Stimulated activated CD4-positive, alpha-beta T cell treated with anti-CD3 and anti-CD28 coated beads, Interleukin-4, amount 100 ng/mL, for 4 hours (primary cell): Measurements from ENCODE around the gene PSMD11.

Experiments
- DNase-seq, 2 experiments: peaks; one replicate each; pipeline ENCODE4 v3.0.0-alpha.2; 2020

PSMD11 gene

GRCh38 chr17:32491371-32492263, 47.3 kb downstream of the PSMD11 start:
- DNase-seq, result peak in 1 of 2 experiments; percentile 29

DNA sequence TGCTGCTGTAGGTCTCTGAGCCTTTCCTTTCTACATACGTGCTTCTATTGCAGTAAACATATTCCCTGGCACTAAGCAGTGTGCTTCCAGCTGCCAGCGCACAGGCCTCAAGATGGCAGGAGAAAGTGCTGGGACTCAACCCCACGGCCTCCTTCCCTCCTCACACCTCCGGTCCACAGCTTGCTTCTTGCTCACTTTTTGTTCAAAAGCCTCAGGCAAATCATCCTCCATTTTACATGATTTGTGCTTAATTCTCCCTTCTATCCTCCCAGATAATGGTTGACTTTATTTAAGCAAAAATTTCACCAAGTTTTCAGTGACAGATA, 47.9 kb downstream of the PSMD11 start:
- no peak for DNase-seq

DNA sequence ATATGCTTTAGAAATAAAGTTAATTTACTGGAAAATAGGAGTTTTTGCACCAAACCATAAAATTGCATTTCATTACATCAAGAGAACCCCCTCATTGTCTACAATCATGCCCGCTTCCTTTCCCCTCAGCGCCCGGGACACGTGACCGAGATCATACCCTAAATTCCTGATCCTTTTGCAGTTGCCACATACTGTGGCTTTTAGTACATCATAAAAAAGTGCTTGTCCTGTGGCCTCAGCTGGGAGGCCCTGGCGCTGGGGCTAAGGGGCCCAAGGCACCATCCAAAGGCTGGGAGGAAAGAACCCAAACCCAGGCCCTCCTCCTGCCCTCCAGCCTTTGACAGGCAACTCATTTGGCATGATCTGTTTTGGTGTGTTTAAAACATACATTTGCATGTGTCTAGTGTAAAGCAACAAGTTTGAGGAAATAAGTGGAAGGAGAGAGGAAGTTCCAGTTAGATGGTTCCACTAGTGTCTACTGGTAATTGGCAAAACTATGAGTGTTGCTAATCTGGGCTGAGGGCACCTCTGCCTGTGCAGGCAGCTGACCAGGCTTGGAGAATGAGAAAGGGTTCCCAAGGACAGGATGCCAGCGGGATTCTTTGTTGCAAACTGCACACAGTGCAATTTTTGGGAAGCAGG, 48.5 kb downstream of the PSMD11 start:
- no peak for DNase-seq

GRCh38 chr17:32493571-32493970, 49.3 kb downstream of the PSMD11 start:
- DNase-seq, result no peak

GRCh38 chr17:32493976-32494513, 49.7 kb downstream of the PSMD11 start:
- no peak for DNase-seq

- no peak for DNase-seq
These were observed 50.5 kb downstream of the PSMD11 start for GRCh38 chr17:32494621-32495358.

GRCh38 chr17:32495359-32496231, 51.3 kb downstream of the PSMD11 start:
- DNase-seq, result no peak

DNA sequence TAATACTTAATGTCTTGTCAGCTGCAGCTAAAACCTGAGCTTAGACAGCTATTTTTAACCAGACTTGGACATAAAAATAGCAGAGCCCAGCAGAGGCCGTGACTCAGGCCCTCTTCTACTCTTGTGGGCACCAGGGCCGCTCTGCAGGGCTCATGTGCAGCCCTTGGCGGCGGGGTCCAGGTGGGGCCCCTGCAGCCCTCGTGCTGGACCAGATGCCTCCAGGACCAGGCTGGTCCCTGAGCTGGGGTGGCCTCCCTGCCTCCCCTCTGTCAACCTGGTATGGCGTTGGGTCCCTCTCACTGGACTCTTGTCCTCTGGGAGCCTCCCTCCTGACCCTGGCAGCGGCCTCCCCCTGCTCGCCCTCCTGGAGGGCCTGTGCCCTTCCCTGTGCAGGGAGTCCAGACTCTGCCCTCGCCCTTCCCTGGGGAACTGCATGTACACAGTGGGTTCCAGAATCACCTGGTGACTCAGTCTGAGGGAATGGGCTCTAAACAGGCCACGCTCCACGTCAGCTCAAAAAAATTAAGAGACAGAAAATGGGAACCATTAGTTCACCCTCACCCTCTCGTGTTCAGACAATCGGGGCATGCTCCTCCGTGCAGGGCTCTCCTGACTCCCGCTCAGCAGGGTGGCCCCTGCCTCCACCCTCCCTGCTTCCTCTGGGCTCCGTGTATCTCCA, 52.2 kb downstream of the PSMD11 start:
- DNase-seq, result no peak

GRCh38 chr17:32497431-32498205, 53.3 kb downstream of the PSMD11 start:
- no peak for DNase-seq

- no peak for DNase-seq
These were observed 54.1 kb downstream of the PSMD11 start for GRCh38 chr17:32498391-32498790.

- DNase-seq, result no peak
These were observed 57.7 kb downstream of the PSMD11 start for GRCh38 chr17:32502013-32502412.

DNA sequence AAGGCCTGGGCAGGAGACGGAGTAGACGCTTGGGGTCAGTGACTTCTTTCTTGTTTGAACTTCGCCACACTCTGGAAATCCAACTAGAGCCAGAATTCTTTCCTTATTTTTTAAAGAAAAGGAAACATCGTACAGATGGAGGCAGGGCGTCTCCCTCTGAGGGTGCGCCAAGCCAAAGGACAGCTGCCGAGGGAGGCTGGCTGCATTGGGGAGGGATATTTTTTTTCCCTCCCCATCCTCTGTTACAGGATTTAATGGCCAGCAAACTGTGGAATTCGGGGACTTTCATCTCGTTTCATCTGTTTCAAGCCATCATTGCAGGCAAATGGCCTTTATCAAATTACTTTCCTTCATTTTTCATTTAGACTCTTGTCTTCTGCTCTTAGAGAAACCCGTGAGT, 58.4 kb downstream of the PSMD11 start:
- DNase-seq, result no peak

DNA sequence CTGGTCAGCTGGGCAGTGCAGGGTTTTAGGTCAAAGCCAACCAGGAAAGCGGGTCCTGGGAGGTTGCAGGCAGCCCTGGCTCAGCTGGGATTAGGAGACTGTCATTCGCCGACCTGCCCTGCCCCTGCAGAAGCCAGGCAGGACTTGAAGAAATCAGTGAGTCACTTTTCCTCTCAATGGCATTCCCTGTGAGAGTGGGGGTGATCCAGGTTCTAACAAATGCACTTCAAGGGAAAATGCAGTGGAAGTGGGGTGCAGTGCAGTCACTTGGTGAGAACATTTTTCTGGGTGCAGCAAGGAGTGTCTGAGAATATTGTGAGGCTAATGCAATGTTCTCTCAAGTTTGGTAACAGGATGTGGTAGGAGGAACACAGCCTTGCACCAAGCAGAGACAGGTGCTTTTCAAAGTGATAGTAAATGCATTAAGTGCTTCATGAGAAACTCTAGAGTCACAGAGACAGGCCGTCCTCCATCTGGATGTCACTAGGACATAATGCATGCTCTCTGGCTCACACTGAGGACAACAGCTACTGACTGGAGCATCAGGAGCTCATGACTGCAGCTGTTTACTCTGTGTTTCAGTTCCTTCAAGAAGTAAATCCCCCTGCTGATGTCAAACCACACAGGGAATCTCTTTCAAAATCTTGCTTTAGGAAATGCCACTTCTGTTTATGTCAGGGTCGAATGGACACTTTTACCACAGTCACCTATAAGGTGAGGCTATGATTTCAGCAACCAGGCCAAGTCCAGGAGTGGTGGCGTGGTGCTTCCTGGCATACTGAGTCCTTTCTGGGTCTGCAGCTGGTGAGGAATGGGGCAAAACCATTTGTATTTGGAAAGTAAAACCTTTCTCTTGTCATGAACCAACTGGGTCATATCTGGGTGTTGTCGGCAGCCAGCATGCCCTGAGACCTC, 59.2 kb downstream of the PSMD11 start:
- DNase-seq, result peak in 1 of 2 experiments; percentile 35

DNA sequence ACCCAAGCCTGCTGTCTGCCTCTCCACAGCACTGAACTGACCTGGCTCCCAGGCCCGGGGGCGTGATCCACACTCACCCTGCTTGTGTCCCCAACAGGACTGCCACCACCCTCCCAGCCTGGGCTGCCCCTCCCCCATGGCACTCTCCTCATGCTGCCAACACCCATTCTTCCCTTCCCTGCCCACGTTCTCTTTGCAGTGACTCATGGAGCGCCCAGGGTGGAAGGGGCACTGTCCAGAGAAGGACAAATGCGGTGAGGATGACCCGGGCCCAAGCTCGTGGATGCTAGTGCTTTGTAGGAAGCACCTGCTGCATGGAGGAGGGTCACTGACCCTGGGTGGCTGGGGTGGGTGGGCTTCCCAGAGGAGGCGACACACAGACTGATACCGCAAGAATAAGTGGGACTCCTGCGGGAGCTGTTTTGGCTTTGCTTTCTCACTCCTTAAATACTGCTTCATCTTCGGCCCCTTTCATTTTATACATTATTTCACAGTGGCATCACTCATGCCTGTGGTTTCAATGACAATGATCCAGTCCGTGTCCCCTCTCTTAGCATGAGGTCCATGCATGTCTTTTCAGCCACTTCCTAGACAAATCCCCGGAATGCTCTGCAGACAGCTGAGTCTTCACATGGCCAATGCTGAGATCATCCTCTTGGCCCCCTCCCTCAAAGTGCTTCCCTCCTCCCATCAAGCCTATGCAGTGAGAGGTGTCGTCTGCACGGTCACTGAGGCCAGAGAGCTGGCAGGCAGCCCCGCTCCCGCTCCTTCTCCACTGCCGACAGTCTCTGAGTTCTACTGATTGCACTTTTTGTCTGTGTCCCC, 60.1 kb downstream of the PSMD11 start:
- no peak for DNase-seq

- no peak for DNase-seq
These were observed 64.6 kb downstream of the PSMD11 start for GRCh38 chr17:32508926-32509325.

GRCh38 chr17:32510466-32510865, 66.2 kb downstream of the PSMD11 start:
- no peak for DNase-seq

- DNase-seq, result no peak
These were observed 68.0 kb downstream of the PSMD11 start for GRCh38 chr17:32512328-32512727.

GRCh38 chr17:32513579-32513978, 69.3 kb downstream of the PSMD11 start:
- DNase-seq, result no peak

- no peak for DNase-seq
These were observed 70.3 kb downstream of the PSMD11 start for GRCh38 chr17:32514606-32515005.
